ENCODE measurements around the gene SLC25A34.
A peak's percentile ranks its signal among the peaks of the same experiment; 100 is the strongest.

The SLC25A34 gene

GRCh38 chr1:15705184-15705566 is 30.9 kb upstream of the SLC25A34 start:
- Mint-ChIP-seq H3K4me3 (no peak overlapping the region), H3K27ac (peak overlapping the region; percentile 32), H3K27me3 (no peaks in the 10 kb centered on the region), H3K9me3 (no peaks in the 10 kb centered on the region), H3K36me3 (ENCODE audit: low read depth) (peaks cover 21% of the 10 kb centered on the region), H3K4me1 (ENCODE audit: low read depth) (peaks cover 8% of the 10 kb centered on the region)

GRCh38 chr1:15706751-15707150 is 29.3 kb upstream of the SLC25A34 start:
- Mint-ChIP-seq H3K4me3 (no peak overlapping the region), H3K36me3 (ENCODE audit: low read depth) (peaks cover 17% of the 10 kb centered on the region), H3K27ac (peak overlapping the region; percentile 52), H3K4me1 (ENCODE audit: low read depth) (peaks cover 7% of the 10 kb centered on the region), H3K27me3 (no peaks in the 10 kb centered on the region), H3K9me3 (no peaks in the 10 kb centered on the region)

- Mint-ChIP-seq H3K9me3 (no peaks in the 10 kb centered on the region), H3K4me1 (ENCODE audit: low read depth) (peaks cover 3% of the 10 kb centered on the region), H3K27me3 (no peaks in the 10 kb centered on the region), H3K36me3 (ENCODE audit: low read depth) (peaks cover 15% of the 10 kb centered on the region), H3K27ac (no peak overlapping the region), H3K4me3 (no peak overlapping the region)
Observed at GRCh38 chr1:15707239-15707925, 28.7 kb upstream of the SLC25A34 start.

GRCh38 chr1:15708486-15709137 is 27.4 kb upstream of the SLC25A34 start:
- no peaks in the 10 kb centered on the region for H3K9me3 Mint-ChIP-seq
- H3K27ac Mint-ChIP-seq: no peak overlapping the region
- H3K36me3 Mint-ChIP-seq (ENCODE audit: low read depth): peaks cover 15% of the 10 kb centered on the region
- H3K4me3 Mint-ChIP-seq: no peak overlapping the region
- no peaks in the 10 kb centered on the region for H3K27me3 Mint-ChIP-seq
- peaks cover 3% of the 10 kb centered on the region for H3K4me1 Mint-ChIP-seq (ENCODE audit: low read depth)

- Mint-ChIP-seq H3K9me3 (no peaks in the 10 kb centered on the region), H3K27ac (no peak overlapping the region), H3K4me1 (ENCODE audit: low read depth) (peaks cover 3% of the 10 kb centered on the region), H3K27me3 (no peaks in the 10 kb centered on the region), H3K36me3 (ENCODE audit: low read depth) (peaks cover 15% of the 10 kb centered on the region), H3K4me3 (no peak overlapping the region)
Observed at GRCh38 chr1:15709226-15709625, 26.8 kb upstream of the SLC25A34 start.

GRCh38 chr1:15712168-15712567 is 23.9 kb upstream of the SLC25A34 start:
- H3K27ac Mint-ChIP-seq: no peak overlapping the region
- no peaks in the 10 kb centered on the region for H3K9me3 Mint-ChIP-seq
- no peaks in the 10 kb centered on the region for H3K27me3 Mint-ChIP-seq
- no peaks in the 10 kb centered on the region for H3K36me3 Mint-ChIP-seq (ENCODE audit: low read depth)
- no peaks in the 10 kb centered on the region for H3K4me1 Mint-ChIP-seq (ENCODE audit: low read depth)
- no peak overlapping the region for H3K4me3 Mint-ChIP-seq

- Mint-ChIP-seq H3K27ac (no peak overlapping the region), H3K4me3 (no peak overlapping the region), H3K36me3 (ENCODE audit: low read depth) (peaks cover 15% of the 10 kb centered on the region), H3K9me3 (no peaks in the 10 kb centered on the region), H3K4me1 (ENCODE audit: low read depth) (no peaks in the 10 kb centered on the region), H3K27me3 (no peaks in the 10 kb centered on the region)
Observed at GRCh38 chr1:15714406-15715136, 21.5 kb upstream of the SLC25A34 start.

- Mint-ChIP-seq H3K4me1 (ENCODE audit: low read depth) (no peaks in the 10 kb centered on the region), H3K36me3 (ENCODE audit: low read depth) (peaks cover 19% of the 10 kb centered on the region), H3K9me3 (no peaks in the 10 kb centered on the region), H3K4me3 (no peak overlapping the region), H3K27me3 (no peaks in the 10 kb centered on the region), H3K27ac (no peak overlapping the region)
Observed at GRCh38 chr1:15717418-15718125, 18.5 kb upstream of the SLC25A34 start.

- Mint-ChIP-seq H3K27me3 (no peaks in the 10 kb centered on the region), H3K36me3 (ENCODE audit: low read depth) (peaks cover 19% of the 10 kb centered on the region), H3K27ac (no peak overlapping the region), H3K4me1 (ENCODE audit: low read depth) (no peaks in the 10 kb centered on the region), H3K4me3 (no peak overlapping the region), H3K9me3 (no peaks in the 10 kb centered on the region)
Observed at GRCh38 chr1:15718199-15718601, 17.9 kb upstream of the SLC25A34 start.

GRCh38 chr1:15719381-15720120 is 16.5 kb upstream of the SLC25A34 start:
- H3K36me3 Mint-ChIP-seq (ENCODE audit: low read depth): peaks cover 19% of the 10 kb centered on the region
- no peak overlapping the region for H3K27ac Mint-ChIP-seq
- H3K4me3 Mint-ChIP-seq: no peak overlapping the region
- H3K9me3 Mint-ChIP-seq: no peaks in the 10 kb centered on the region
- no peaks in the 10 kb centered on the region for H3K4me1 Mint-ChIP-seq (ENCODE audit: low read depth)
- no peaks in the 10 kb centered on the region for H3K27me3 Mint-ChIP-seq

- no peak overlapping the region for H3K27ac Mint-ChIP-seq
- H3K4me1 Mint-ChIP-seq (ENCODE audit: low read depth): no peaks in the 10 kb centered on the region
- no peak overlapping the region for H3K4me3 Mint-ChIP-seq
- no peaks in the 10 kb centered on the region for H3K9me3 Mint-ChIP-seq
- H3K36me3 Mint-ChIP-seq (ENCODE audit: low read depth): peaks cover 19% of the 10 kb centered on the region
- H3K27me3 Mint-ChIP-seq: no peaks in the 10 kb centered on the region
Observed at GRCh38 chr1:15720861-15721260, 15.2 kb upstream of the SLC25A34 start.

GRCh38 chr1:15722411-15722810 is 13.6 kb upstream of the SLC25A34 start:
- no peaks in the 10 kb centered on the region for H3K9me3 Mint-ChIP-seq
- peaks cover 22% of the 10 kb centered on the region for H3K36me3 Mint-ChIP-seq (ENCODE audit: low read depth)
- no peaks in the 10 kb centered on the region for H3K4me1 Mint-ChIP-seq (ENCODE audit: low read depth)
- H3K4me3 Mint-ChIP-seq: no peak overlapping the region
- H3K27ac Mint-ChIP-seq: no peak overlapping the region
- no peaks in the 10 kb centered on the region for H3K27me3 Mint-ChIP-seq

- Mint-ChIP-seq H3K27ac (peak overlapping the region; percentile 26), H3K4me3 (no peak overlapping the region), H3K36me3 (ENCODE audit: low read depth) (peaks cover 23% of the 10 kb centered on the region), H3K27me3 (no peaks in the 10 kb centered on the region), H3K4me1 (ENCODE audit: low read depth) (no peaks in the 10 kb centered on the region), H3K9me3 (no peaks in the 10 kb centered on the region)
Observed at GRCh38 chr1:15722836-15723532, 13.1 kb upstream of the SLC25A34 start.

All from stimulated activated naive CD8-positive, alpha-beta T cell treated with anti-CD3 and anti-CD28 coated beads, Interleukin-15, Interleukin-2, amounts not matched to agents 100 ng/mL and 50 ng/mL, for 24 hours (primary cell).